ENCODE results near the gene DYRK1A. TPM values are rescaled to one million over a fixed set of nuclear protein-coding genes. Genes with fewer than 3 reads are reported as not detected.

The DYRK1A gene
- 53.2 and 58.3 TPM in 2 replicates for total RNA-seq

DNA sequence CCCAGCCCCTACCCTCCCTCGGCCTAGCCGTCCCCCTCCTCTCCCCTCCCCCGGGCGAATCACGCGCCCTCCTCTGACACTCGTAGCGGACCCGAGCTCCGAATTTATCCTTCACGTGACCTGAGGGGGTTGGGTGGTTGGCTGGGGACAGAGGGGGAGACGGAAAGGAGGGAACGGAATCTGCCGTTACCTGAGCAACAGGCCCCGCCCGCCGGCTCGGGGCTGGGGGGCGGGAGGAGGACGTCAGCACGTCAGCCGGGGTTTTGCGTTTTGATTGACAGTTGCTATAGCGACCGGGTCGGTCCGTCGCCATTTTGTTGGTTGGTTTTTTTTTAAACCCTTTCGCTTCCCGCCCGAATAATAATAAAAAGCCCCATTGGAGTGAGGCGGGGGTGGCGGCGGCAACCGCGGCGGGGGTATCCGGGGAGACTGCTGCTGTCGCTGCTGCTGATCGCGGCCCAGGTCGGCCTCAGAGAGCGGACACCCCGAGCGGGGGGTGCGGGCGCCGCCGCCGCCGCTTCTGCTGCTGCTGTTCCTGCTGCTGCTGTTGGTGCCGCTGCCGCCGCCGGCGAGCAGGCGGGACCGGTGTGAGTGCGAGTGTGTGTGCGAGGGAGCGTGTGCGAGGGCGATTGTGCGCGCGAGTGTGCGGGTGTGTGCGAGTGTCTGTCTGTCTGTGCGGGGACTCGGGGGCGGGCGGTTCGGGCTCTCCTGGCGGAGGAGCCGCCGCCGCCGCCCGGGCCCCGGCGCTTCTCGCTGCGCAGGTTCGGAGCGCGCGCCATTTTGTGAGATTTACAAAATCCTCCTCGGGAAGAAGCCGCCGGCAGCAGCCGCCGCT is at the start of gene DYRK1A:
Gene DYRK1A, plus strand, starts transcription at position 292 of the 835 bp plus-strand sequence. CDS start 53,602 bp downstream, outside the sequence.

Other genes with a start within 250 kb of the DYRK1A start
- gene VPS26C, start 99.4 kb upstream of the DYRK1A start, total RNA-seq: 74.6 and 85.9 TPM in 2 replicates